Measurements from ENCODE around the gene ALOXE3. TPM values are rescaled to one million over a fixed set of nuclear protein-coding genes. Genes with fewer than 3 reads are reported as not detected.

The ALOXE3 gene
- polyA plus RNA-seq, 3 donors, result not detected

GRCh38 chr17:8152112-8152775, 33.9 kb upstream of the ALOXE3 start, which contains the start of gene PER1:
Gene PER1, minus strand, starts transcription at chr17:8152404. Its CDS starts 1,698 bp downstream, at chr17:8150706.
- Histone ChIP-seq H3K79me2 (ENCODE audit: insufficient read depth, low read length) (peaks cover 26% of the 10 kb centered on the region), H3K36me3 (replicated peaks in 1 of 2; ENCODE audit: control insufficient read depth in 1 of 2, insufficient read depth in 2 of 2, low read length in 2 of 2) (peaks cover 30 to 35% of the 10 kb centered on the region in 2 donors), H3K27me3 (ENCODE audit: control insufficient read depth in 2 of 2, insufficient read depth in 2 of 2, low read length in 2 of 2) (no peaks in the 10 kb centered on the region), H3K9ac (ENCODE audit: insufficient read depth, low read length, poor library complexity, severe bottlenecking) (peak within 1 kb of the TSS; percentile 78), H3K9me3 (replicated peaks in 1 of 2; ENCODE audit: control insufficient read depth in 1 of 2, insufficient read depth in 1 of 2, low read length in 2 of 2) (no peaks in the 10 kb centered on the region), H3K4me3 (replicated peaks in 1 of 3; ENCODE audit: low read depth in 2 of 3, low read length in 3 of 3) (peak within 1 kb of the TSS; percentile 52 to 100 (median 88)), H3K27ac (ENCODE audit: low read depth in 1 of 2, low read length in 2 of 2) (peak within 1 kb of the TSS; percentile 97 to 99), H3K4me2 (replicated peaks; ENCODE audit: extremely low read depth, low read length, poor library complexity, severe bottlenecking) (peak within 1 kb of the TSS; percentile 97), H4K20me1 (ENCODE audit: insufficient read depth, low read length) (peaks cover 78% of the 10 kb centered on the region), H2AFZ (ENCODE audit: insufficient read depth, low read depth, low read length, poor library complexity, severe bottlenecking) (no peak within 1 kb of the TSS), H3K4me1 (ENCODE audit: control insufficient read depth in 1 of 2, insufficient read depth in 2 of 2, low read length in 2 of 2) (peaks cover 52 to 66% of the 10 kb centered on the region in 2 donors)
- H3K27ac Mint-ChIP-seq, result peak within 1 kb of the TSS in 3 of 7 donors; percentile 96 to 99 (median 98)
- peaks cover 0 to 4% (median 0%) of the 10 kb centered on the region in 7 donors for H3K9me3 Mint-ChIP-seq
- intact Hi-C loops (cut with micrococcal nuclease), result loop anchor here in 1 of 2 donors (5.0 to 10.0 kb wide), 2 partner anchors 35 to 317 kb away; partner anchors contain the start of gene KDM6B
- H3K27me3 Mint-ChIP-seq (ENCODE audit: low read depth in 3 of 3), result peaks cover 0 to 12% (median 0%) of the 10 kb centered on the region in 3 donors
- peaks cover 43 to 47% of the 10 kb centered on the region in 2 donors for H3K36me3 Mint-ChIP-seq
- peak within 1 kb of the TSS; percentile 97 to 99 for H3K4me3 Mint-ChIP-seq
- TF ChIP-seq CTCF (IDR thresholded peaks at IDR 0.05), result no peak
- peak; percentile 96 to 98 (median 97) for DNase-seq
- 10% methylated on average over 36 of the region's 42 CpGs for WGBS (ENCODE audit: insufficient coverage)
- peaks cover 28% of the 10 kb centered on the region for H3K4me1 Mint-ChIP-seq

- no peaks in the 10 kb centered on the region for H3K9me3 ChIP-seq (replicated peaks in 1 of 2; ENCODE audit: control insufficient read depth in 1 of 2, insufficient read depth in 1 of 2, low read length in 2 of 2)
- peaks cover 26% of the 10 kb centered on the region for H3K79me2 ChIP-seq (ENCODE audit: insufficient read depth, low read length)
- H3K4me2 ChIP-seq (replicated peaks; ENCODE audit: extremely low read depth, low read length, poor library complexity, severe bottlenecking), result peak overlapping the region; percentile 97
- peaks cover 84% of the 10 kb centered on the region for H4K20me1 ChIP-seq (ENCODE audit: insufficient read depth, low read length)
- WGBS (ENCODE audit: insufficient coverage), result 0% methylated on average over 22 of the region's 22 CpGs
- H3K27me3 ChIP-seq (ENCODE audit: control insufficient read depth in 2 of 2, insufficient read depth in 2 of 2, low read length in 2 of 2), result no peaks in the 10 kb centered on the region
- peak overlapping the region; percentile 52 to 100 (median 88) for H3K4me3 ChIP-seq (replicated peaks in 1 of 3; ENCODE audit: low read depth in 2 of 3, low read length in 3 of 3)
- no peak overlapping the region for H2AFZ ChIP-seq (ENCODE audit: insufficient read depth, low read depth, low read length, poor library complexity, severe bottlenecking)
- H3K4me1 ChIP-seq (ENCODE audit: control insufficient read depth in 1 of 2, insufficient read depth in 2 of 2, low read length in 2 of 2), result peaks cover 47 to 60% of the 10 kb centered on the region in 2 donors
- peak overlapping the region; percentile 97 to 99 for H3K4me3 Mint-ChIP-seq
- H3K27me3 Mint-ChIP-seq (ENCODE audit: low read depth in 3 of 3), result peaks cover 0 to 14% (median 0%) of the 10 kb centered on the region in 3 donors
- no peak for TF ChIP-seq CTCF (IDR thresholded peaks at IDR 0.05)
- intact Hi-C loops (cut with micrococcal nuclease), result loop anchor here in 1 of 2 donors (5.0 to 10.0 kb wide), 2 partner anchors 36 to 317 kb away; partner anchors contain the start of gene KDM6B
- H3K36me3 Mint-ChIP-seq, result peaks cover 49 to 53% of the 10 kb centered on the region in 2 donors
- H3K36me3 ChIP-seq (replicated peaks in 1 of 2; ENCODE audit: control insufficient read depth in 1 of 2, insufficient read depth in 2 of 2, low read length in 2 of 2), result peaks cover 35 to 41% of the 10 kb centered on the region in 2 donors
- peaks cover 28% of the 10 kb centered on the region for H3K4me1 Mint-ChIP-seq
- peak overlapping the region; percentile 78 for H3K9ac ChIP-seq (ENCODE audit: insufficient read depth, low read length, poor library complexity, severe bottlenecking)
- H3K9me3 Mint-ChIP-seq, result peaks cover 0 to 4% (median 0%) of the 10 kb centered on the region in 7 donors
- peak overlapping the region in 3 of 7 donors; percentile 96 to 99 (median 98) for H3K27ac Mint-ChIP-seq
- H3K27ac ChIP-seq (ENCODE audit: low read depth in 1 of 2, low read length in 2 of 2), result peak overlapping the region; percentile 97 to 99
- DNase-seq, result peak; percentile 59 to 70 (median 68)
These were observed 33.4 kb upstream of the ALOXE3 start for GRCh38 chr17:8151641-8152111.
